HG03439 (cell line): ENCODE data around the gene NEURL2.

Experiments used
- ATAC-seq: cut with Tn5 transposase; IDR thresholded peaks from one replicate; pipeline ENCODE4 v1.9.1; 2021; ENCODE audit warnings: mild to moderate bottlenecking, moderate library complexity; ENCODE audit not compliant: unreplicated experiment

Gene NEURL2

DNA sequence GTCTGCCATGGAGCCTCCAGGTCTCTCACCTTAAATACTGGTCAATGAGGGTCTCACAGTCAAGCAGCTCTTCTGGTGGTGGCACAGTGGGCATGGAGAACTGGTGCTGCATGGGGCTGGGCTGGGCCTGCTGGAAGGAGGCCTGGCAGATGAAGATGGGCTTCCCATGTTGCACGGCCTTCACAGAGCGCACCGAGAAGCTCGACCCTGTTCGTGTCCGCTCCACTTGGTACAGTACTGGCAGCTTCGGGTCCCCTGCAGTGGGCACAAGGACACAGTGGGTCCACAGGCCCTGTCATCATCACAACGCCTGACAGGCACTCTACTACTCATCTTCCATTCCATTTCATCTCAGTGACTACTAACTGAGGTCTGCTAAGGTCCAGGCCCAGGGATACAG lies 42.6 kb downstream of the NEURL2 start:
- ATAC-seq: no peak

- no peak for ATAC-seq
Observed at GRCh38 chr20:45845452-45845851, 45.6 kb downstream of the NEURL2 start.

DNA sequence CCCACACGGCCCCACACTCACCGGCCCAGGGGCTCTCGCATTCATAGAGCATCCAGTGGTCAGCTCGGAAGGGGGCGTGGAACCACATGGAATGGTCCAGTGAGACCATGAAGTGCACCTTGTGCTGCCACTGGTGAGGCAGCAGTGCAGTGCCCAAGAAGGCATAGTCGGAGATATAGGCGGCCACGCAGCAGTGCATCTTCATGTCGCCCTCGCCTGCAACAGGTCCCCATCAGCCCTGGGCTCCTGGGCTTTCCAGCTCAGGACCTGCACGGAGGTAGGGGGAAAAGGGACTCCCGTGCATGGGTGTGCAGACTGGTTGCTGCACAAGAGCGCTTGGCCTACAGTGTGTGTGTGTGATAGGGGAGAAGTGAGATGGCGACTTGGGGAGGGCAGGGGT lies 47.5 kb downstream of the NEURL2 start:
- no peak for ATAC-seq

GRCh38 chr20:45842169-45842812 lies 48.7 kb downstream of the NEURL2 start:
- ATAC-seq: no peak

DNA sequence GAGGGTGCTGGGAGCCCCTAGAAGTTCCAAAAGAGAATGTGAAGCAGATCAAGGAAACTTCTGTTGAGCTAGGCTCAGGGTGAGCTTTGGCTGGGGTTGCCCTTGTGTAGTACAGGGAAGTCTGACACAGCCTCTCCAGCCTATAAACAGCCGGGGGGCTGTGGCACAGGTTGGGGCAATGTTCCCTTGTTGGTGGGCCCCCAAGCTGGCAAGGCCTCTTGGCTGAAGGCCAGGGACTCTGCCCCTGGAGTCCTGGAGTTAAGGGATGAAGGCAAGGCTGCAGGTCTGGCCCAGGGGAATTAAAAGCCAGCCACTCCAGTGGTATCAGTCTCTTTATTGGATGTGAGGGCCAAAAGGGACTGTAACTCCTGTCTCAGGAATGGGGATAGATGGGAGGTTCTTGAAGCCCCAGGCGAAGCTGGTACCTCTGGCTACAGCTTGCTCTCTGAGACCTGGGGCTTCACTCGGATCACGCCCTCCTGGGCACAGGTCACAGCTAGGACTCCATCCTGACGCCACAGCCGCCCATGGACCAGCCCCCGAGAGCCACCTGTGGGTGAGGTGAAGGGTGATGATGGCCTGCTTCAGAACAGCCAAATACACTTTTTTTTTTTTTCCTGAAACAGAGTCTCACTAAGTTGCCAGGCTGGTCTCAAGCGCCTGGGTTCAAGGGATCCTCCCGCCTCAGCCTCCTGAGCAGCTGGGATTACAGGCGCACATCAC lies 49.4 kb downstream of the NEURL2 start:
- ATAC-seq: no peak

DNA sequence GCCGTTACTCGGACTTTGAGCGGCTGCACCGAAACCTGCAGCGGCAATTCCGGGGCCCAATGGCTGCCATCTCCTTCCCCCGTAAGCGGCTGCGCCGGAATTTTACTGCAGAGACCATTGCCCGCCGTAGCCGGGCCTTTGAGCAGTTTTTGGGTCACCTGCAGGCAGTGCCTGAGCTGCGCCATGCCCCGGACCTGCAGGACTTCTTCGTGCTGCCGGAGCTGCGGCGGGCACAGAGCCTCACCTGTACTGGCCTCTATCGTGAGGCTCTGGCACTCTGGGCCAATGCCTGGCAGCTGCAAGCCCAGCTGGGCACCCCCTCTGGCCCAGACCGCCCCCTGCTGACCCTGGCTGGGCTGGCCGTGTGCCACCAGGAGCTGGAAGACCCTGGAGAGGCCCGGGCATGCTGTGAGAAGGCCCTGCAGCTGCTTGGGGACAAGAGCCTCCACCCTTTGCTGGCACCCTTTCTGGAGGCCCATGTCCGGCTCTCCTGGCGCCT lies 50.3 kb downstream of the NEURL2 start:
- no peak for ATAC-seq
